H4 (cell line): ENCODE data around the gene GOLGA8Q. TPM values are rescaled to one million over a fixed set of nuclear protein-coding genes. Genes with fewer than 3 reads are reported as not detected.
"Not testable (repeated sequence)": the region's sequence is repeated elsewhere in the genome, so short reads cannot be mapped to it uniquely, and the experiment has no call there.

Experiments
- DNase-seq: peaks from one replicate; pipeline ENCODE4 v3.0.0-alpha.2; 2015; ENCODE audit warnings: low spot score
- total RNA-seq: library from RNA; depleted of rRNA; stranded (reverse); fragments of >200 nt; shearing (Covaris generic); gene quantifications from 2 replicates; pipeline ENCODE4 v1.2.3, GENCODE V29; 2014; rRNA removed

The GOLGA8Q gene
- total RNA-seq: 0.58 TPM in 1 of 2 replicates, not detected in the other

GRCh38 chr15:30551750-30552149 is at the start of gene GOLGA8Q:
Gene GOLGA8Q, plus strand, starts transcription at chr15:30552050. Its CDS starts 28 bp downstream, at chr15:30552078.
- not testable (repeated sequence) for DNase-seq

GRCh38 chr15:30502904-30503781 is 48.7 kb upstream of the GOLGA8Q start:
- DNase-seq: not testable (repeated sequence)

GRCh38 chr15:30504162-30504843 is 47.5 kb upstream of the GOLGA8Q start:
- not testable (repeated sequence) for DNase-seq

- not testable (repeated sequence) for DNase-seq
Measured at GRCh38 chr15:30514545-30514944, 37.3 kb upstream of the GOLGA8Q start.

- DNase-seq: not testable (repeated sequence)
Measured at GRCh38 chr15:30523453-30524243, 28.2 kb upstream of the GOLGA8Q start.

GRCh38 chr15:30525912-30526311 is 25.9 kb upstream of the GOLGA8Q start:
- not testable (repeated sequence) for DNase-seq

- not testable (repeated sequence) for DNase-seq
Measured at GRCh38 chr15:30529049-30529448, 22.8 kb upstream of the GOLGA8Q start.

GRCh38 chr15:30566949-30567348 is 15.1 kb downstream of the GOLGA8Q start:
- DNase-seq: not testable (repeated sequence)

- not testable (repeated sequence) for DNase-seq
Measured at GRCh38 chr15:30573012-30573491, 21.2 kb downstream of the GOLGA8Q start.

GRCh38 chr15:30579394-30579970 is 27.6 kb downstream of the GOLGA8Q start:
- not testable (repeated sequence) for DNase-seq

GRCh38 chr15:30580716-30581115 is 28.9 kb downstream of the GOLGA8Q start:
- DNase-seq: not testable (repeated sequence)

- DNase-seq: not testable (repeated sequence)
Measured at GRCh38 chr15:30598953-30599352, 47.1 kb downstream of the GOLGA8Q start.

- DNase-seq: not testable (repeated sequence)
Measured at GRCh38 chr15:30603796-30604195, 51.9 kb downstream of the GOLGA8Q start, which contains the start of gene GOLGA8H. Gene GOLGA8H, plus strand, starts transcription at chr15:30604028. Its CDS starts 98 bp downstream, at chr15:30604126.

Other genes starting within 250 kb of the GOLGA8Q start
- 0.90 and 1.2 TPM in 2 replicates for gene CHRFAM7A, start 158.5 kb upstream of the GOLGA8Q start, total RNA-seq
- gene GOLGA8R, start 137.8 kb upstream of the GOLGA8Q start, total RNA-seq: 0.23 TPM in 1 of 2 replicates, not detected in the other
- 0.46 TPM in 1 of 2 replicates, not detected in the other for gene GOLGA8H, start 52.0 kb downstream of the GOLGA8Q start, total RNA-seq